Activated T-cell treated with anti-CD3 and anti-CD28 coated beads, Interleukin-2, amount 50 U/mL, for 24 hours (primary cell): Measurements from ENCODE around the gene ACAN.

Experiments
- DNase-seq: peaks from one replicate; pipeline ENCODE4 v3.0.0-alpha.2; 2020
- H3K27ac Mint-ChIP-seq: 2 replicates; pipeline ENCODE4 v1.8.0; 2020; ENCODE audit warnings: mild to moderate bottlenecking, mixed read lengths
- H3K27me3 Mint-ChIP-seq: 2 replicates; pipeline ENCODE4 v1.8.0; 2020; ENCODE audit warnings: mixed read lengths
- H3K36me3 Mint-ChIP-seq: 2 replicates; pipeline ENCODE4 v1.8.0; 2020; ENCODE audit warnings: low read depth, mixed read lengths
- H3K4me1 Mint-ChIP-seq: 2 replicates; pipeline ENCODE4 v1.8.0; 2020; ENCODE audit warnings: low read depth, mixed read lengths
- H3K4me3 Mint-ChIP-seq: 2 replicates; pipeline ENCODE4 v1.8.0; 2020; ENCODE audit warnings: mild to moderate bottlenecking, moderate library complexity, mixed read lengths
- H3K9me3 Mint-ChIP-seq: 2 replicates; pipeline ENCODE4 v1.8.0; 2020; ENCODE audit warnings: mixed read lengths

The ACAN gene

DNA sequence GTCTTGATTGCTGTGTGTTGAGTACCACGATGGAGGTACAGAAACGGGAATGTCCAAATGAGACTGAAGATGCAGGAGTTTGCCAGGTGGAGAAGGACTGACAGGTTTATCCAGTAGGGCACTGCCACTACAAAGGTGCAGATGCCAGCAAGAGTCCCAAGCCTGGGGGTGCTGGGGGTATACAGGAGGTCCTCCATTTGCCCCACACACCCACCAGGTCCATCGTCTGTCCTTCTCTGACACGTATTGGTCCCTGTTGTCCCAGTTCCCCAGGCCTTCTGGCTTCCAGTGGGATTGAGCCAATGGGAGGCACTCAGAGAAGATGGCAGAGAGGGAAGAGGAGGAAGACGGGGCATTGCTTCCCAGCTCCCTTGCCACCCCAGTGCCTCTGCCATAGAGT lies 85.5 kb downstream of the ACAN start:
- Mint-ChIP-seq H3K4me1 (peaks cover 19% of the 10 kb centered on the region), H3K27ac (no peak overlapping the region), H3K36me3 (peaks cover 86% of the 10 kb centered on the region), H3K4me3 (no peak overlapping the region), H3K9me3 (no peaks in the 10 kb centered on the region), H3K27me3 (no peaks in the 10 kb centered on the region)
- no peak for DNase-seq

GRCh38 chr15:88890495-88890894 lies 87.3 kb downstream of the ACAN start:
- Mint-ChIP-seq H3K36me3 (peaks cover 73% of the 10 kb centered on the region), H3K4me3 (no peak overlapping the region), H3K27me3 (no peaks in the 10 kb centered on the region), H3K4me1 (peaks cover 24% of the 10 kb centered on the region), H3K9me3 (no peaks in the 10 kb centered on the region), H3K27ac (peak overlapping the region; percentile 11)
- DNase-seq, result no peak

- no peak overlapping the region for H3K4me3 Mint-ChIP-seq
- H3K36me3 Mint-ChIP-seq, result peaks cover 62% of the 10 kb centered on the region
- H3K9me3 Mint-ChIP-seq, result no peaks in the 10 kb centered on the region
- no peaks in the 10 kb centered on the region for H3K27me3 Mint-ChIP-seq
- no peak overlapping the region for H3K27ac Mint-ChIP-seq
- peaks cover 31% of the 10 kb centered on the region for H3K4me1 Mint-ChIP-seq
- DNase-seq, result no peak
Measured at GRCh38 chr15:88891540-88892254, 88.5 kb downstream of the ACAN start.

DNA sequence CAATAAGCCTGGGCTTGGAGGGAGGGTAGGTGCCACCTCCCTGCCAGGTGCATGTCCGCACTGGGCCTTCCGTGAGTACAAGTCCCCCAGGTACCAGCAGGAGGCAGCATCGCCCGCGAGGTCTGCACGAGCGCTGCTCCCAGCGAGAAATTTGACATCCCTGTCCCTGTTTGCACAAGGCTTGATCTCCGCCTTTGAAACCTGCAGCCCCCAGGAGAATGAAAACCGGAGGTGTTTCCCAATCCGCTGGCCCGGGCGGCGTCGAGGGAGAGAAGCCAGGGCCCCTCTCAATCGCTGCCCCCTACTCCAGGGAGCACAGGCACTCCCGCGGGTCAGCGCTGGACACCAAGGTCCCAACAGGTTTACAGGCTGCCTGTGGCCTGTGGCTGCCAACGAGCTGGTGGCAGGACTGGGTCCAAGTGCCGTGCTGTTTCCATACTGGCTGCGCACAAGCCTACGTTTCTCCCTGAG lies 91.1 kb downstream of the ACAN start:
- peak; percentile 90 for DNase-seq
- H3K36me3 Mint-ChIP-seq, result peaks cover 36% of the 10 kb centered on the region
- no peaks in the 10 kb centered on the region for H3K9me3 Mint-ChIP-seq
- no peaks in the 10 kb centered on the region for H3K27me3 Mint-ChIP-seq
- peaks cover 40% of the 10 kb centered on the region for H3K4me1 Mint-ChIP-seq
- H3K4me3 Mint-ChIP-seq, result peak overlapping the region; percentile 81
- H3K27ac Mint-ChIP-seq, result peak overlapping the region; percentile 88

DNA sequence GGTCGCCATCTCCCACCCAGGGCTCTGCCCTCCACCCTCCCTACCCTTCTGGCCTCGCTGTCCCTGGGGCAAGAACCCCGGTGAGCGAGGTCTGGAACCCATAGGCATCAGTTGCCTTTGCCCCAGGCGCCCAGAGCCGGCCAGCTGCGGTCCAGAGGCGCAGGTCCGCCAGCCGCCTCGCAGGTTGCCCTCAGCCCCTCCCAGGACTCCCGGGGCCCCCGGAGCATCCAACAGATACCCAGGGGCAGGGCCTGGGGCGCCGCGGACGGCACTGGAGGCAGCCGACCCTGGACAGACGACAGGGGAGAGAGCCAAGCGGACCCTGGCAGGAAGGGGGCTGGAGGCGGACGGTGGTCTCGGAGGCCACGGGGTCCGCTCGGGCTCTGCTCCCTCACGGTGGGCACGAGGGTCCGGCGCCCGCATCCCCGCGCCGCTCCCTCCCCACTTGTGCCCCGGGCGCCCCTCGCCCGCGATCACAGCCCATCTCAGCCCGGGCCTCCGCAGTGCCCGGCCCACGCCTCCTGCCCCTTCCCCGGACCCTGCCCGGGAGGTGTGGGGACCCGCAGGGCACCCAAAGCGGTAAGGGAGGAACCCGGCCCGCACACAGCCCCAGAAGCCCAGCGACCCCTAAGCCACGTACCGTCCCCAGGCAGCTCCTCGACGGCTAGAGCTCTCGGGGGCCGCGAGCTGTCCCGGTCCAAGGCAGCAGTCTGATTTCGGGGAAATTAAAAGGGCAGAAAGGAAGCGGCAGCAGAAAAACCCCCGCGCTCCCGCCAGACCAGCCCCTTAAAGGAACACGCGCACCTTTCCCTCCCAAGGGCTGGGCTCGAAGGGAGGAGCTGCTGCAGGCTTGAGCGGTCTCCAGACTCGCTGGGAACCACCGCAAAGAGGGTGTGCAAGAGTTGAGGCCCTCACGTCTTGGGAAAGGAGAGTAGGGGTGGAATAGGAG lies 91.9 kb downstream of the ACAN start, which contains the start of gene HAPLN3:
Gene HAPLN3 (minus strand): TSS at position 726 of the 949 bp plus-strand sequence. CDS start 8,246 bp downstream, outside the sequence.
- peak within 1 kb of the TSS; percentile 81 for H3K4me3 Mint-ChIP-seq
- peaks cover 37% of the 10 kb centered on the region for H3K4me1 Mint-ChIP-seq
- H3K27ac Mint-ChIP-seq, result peak within 1 kb of the TSS; percentile 94
- no peaks in the 10 kb centered on the region for H3K9me3 Mint-ChIP-seq
- no peaks in the 10 kb centered on the region for H3K27me3 Mint-ChIP-seq
- peak; percentile 79 for DNase-seq
- H3K36me3 Mint-ChIP-seq, result peaks cover 31% of the 10 kb centered on the region

DNA sequence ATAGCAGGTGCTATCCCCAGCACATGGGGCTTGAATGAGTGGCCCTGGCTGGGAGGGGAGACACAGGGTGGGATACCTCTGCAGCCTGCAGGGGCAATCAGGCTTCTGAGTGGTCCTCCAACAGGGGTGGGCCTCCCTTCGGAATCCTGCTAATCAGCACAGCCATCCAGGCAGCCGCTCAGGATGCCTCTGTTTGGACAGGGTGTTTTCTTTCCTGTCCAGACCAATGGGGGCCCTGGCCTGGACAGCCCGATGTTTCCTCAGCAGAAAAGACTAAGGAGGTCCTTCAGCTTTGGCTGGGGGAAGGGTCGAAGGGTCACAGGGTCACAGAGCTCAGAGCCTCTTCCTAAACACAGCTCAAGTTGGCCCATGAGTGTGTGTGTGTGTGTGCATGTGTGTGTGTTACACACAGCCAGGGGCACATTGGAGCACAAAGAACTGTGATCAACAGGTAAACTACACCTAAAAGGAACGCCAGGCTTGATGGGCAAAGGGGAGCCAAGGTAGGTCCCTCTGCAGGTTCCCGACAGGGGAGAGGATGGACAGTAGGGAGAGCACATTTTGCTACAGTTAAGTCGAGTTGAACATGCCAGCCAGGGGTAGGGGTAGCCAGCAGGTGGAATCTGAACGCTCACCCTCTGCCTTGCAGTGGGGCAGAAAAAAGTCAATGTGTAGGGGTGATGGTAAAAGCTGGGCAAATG lies 93.2 kb downstream of the ACAN start:
- peak overlapping the region; percentile 39 for H3K27ac Mint-ChIP-seq
- no peaks in the 10 kb centered on the region for H3K9me3 Mint-ChIP-seq
- peaks cover 18% of the 10 kb centered on the region for H3K36me3 Mint-ChIP-seq
- no peak overlapping the region for H3K4me3 Mint-ChIP-seq
- DNase-seq, result peak; percentile 39
- peaks cover 37% of the 10 kb centered on the region for H3K4me1 Mint-ChIP-seq
- no peaks in the 10 kb centered on the region for H3K27me3 Mint-ChIP-seq

DNA sequence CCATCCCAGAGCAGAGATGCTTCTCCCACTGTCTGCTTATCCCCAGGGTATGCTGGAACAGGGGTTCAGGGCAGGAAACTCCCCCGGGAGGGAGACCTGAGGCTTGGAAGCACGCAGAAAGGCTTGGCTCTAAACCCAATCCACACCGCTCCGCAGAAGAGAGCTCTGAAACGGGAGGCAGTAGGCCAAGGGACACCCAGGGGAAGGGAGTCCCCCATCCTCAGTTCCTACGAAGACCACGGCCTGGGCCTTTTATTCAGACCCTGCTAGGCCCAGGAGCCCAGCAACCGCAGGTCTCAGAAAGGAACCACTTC lies 93.9 kb downstream of the ACAN start:
- peaks cover 14% of the 10 kb centered on the region for H3K36me3 Mint-ChIP-seq
- no peak overlapping the region for H3K4me3 Mint-ChIP-seq
- H3K27me3 Mint-ChIP-seq, result no peaks in the 10 kb centered on the region
- peaks cover 42% of the 10 kb centered on the region for H3K4me1 Mint-ChIP-seq
- DNase-seq, result no peak
- H3K27ac Mint-ChIP-seq, result no peak overlapping the region
- H3K9me3 Mint-ChIP-seq, result no peaks in the 10 kb centered on the region

DNA sequence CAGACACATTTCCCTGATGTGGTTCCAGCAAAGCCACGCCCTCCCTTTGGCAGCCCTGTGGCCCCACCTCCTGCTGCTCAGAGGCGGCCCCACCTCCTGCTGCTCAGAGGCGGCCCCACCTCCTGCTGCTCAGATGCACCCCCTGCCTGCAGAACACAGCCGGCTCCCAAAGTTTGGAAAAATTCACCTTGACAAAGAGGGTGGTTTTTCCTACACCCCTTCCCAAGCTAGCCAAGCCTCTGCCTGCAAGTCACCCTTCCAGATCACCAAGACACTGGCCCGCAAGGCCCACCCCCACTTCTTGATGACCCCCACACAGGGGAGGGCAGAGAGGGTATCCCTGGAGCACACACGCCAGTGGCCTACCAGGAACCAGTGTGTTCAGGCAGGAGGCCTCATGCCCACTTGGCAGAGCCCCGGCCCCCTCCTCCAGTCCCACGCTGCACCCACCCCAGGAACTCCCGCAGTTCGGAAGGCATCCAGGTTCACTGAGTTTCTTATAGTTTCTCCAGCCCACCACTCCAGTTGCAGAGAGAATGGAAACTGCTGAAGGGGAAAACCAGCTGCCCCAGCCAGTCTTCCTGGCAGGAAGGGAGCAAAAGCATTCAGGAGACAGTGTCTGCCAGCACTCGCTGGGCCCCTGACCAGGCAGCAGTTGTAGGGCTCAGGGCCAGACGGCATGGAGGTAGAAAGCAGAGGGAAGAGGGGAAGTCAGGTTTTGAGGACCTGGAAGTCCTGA lies 94.4 kb downstream of the ACAN start:
- Mint-ChIP-seq H3K4me3 (no peak overlapping the region), H3K9me3 (no peaks in the 10 kb centered on the region), H3K27me3 (no peaks in the 10 kb centered on the region), H3K36me3 (peaks cover 9% of the 10 kb centered on the region), H3K4me1 (peaks cover 46% of the 10 kb centered on the region), H3K27ac (no peak overlapping the region)
- peak; percentile 82 for DNase-seq

- Mint-ChIP-seq H3K36me3 (peaks cover 3% of the 10 kb centered on the region), H3K27ac (no peak overlapping the region)
Measured at GRCh38 chr15:88898736-88899135, 95.5 kb downstream of the ACAN start.

DNA sequence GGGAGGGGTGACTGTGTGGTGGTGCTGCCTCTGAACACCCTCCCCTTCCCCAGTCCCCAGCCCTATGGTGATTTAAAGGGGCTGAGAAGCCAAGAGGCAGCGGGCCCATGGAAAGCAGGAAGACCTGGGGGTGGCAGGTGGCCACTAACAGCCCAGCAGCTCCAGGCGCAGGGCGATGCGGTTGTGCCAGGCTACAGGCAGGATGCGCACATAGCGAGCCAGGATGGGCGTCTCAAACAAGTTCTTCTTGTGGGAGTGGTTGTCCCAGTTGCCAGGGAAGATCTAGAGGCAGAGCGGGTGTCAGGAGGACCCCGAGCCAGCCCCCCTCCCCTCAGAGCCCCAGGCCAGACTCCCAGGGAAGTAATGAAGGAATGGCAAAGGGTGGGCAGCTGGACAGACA lies 96.0 kb downstream of the ACAN start:
- H3K4me1 Mint-ChIP-seq, result peaks cover 49% of the 10 kb centered on the region
- no peaks in the 10 kb centered on the region for H3K9me3 Mint-ChIP-seq
- H3K27me3 Mint-ChIP-seq, result no peaks in the 10 kb centered on the region
- no peak for DNase-seq
- peaks cover 1% of the 10 kb centered on the region for H3K36me3 Mint-ChIP-seq
- H3K4me3 Mint-ChIP-seq, result no peak overlapping the region
- H3K27ac Mint-ChIP-seq, result no peak overlapping the region

More at GRCh38 chr15:88898736-88899135, 95.5 kb downstream of the ACAN start:
- no peaks in the 10 kb centered on the region for H3K9me3 Mint-ChIP-seq
- no peak for DNase-seq
- H3K27me3 Mint-ChIP-seq, result no peaks in the 10 kb centered on the region
- H3K4me3 Mint-ChIP-seq, result no peak overlapping the region
- H3K4me1 Mint-ChIP-seq, result peaks cover 49% of the 10 kb centered on the region

GRCh38 chr15:88900309-88900981 lies 97.2 kb downstream of the ACAN start:
- no peak overlapping the region for H3K27ac Mint-ChIP-seq
- H3K4me3 Mint-ChIP-seq, result no peak overlapping the region
- DNase-seq, result no peak
- H3K27me3 Mint-ChIP-seq, result no peaks in the 10 kb centered on the region
- no peaks in the 10 kb centered on the region for H3K36me3 Mint-ChIP-seq
- H3K4me1 Mint-ChIP-seq, result peaks cover 57% of the 10 kb centered on the region
- no peaks in the 10 kb centered on the region for H3K9me3 Mint-ChIP-seq

DNA sequence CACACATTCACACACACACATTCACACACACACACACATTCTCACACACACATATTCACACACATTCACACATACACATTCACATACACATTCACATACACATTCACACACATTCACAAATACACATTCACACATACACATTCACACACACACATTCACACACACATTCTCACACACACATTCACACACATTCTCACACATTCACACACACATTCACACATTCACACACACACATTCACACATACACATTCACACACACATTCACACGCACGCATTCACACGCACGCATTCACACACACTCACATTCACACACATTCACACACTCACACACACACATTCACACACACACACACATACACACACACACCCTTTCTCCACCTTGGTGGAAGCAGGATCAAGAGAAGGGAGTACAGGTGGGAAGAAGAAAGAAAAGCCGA lies 97.8 kb downstream of the ACAN start:
- Mint-ChIP-seq H3K9me3 (no peaks in the 10 kb centered on the region), H3K36me3 (no peaks in the 10 kb centered on the region), H3K27ac (no peak overlapping the region), H3K4me1 (peaks cover 54% of the 10 kb centered on the region), H3K27me3 (no peaks in the 10 kb centered on the region), H3K4me3 (no peak overlapping the region)
- no peak for DNase-seq

DNA sequence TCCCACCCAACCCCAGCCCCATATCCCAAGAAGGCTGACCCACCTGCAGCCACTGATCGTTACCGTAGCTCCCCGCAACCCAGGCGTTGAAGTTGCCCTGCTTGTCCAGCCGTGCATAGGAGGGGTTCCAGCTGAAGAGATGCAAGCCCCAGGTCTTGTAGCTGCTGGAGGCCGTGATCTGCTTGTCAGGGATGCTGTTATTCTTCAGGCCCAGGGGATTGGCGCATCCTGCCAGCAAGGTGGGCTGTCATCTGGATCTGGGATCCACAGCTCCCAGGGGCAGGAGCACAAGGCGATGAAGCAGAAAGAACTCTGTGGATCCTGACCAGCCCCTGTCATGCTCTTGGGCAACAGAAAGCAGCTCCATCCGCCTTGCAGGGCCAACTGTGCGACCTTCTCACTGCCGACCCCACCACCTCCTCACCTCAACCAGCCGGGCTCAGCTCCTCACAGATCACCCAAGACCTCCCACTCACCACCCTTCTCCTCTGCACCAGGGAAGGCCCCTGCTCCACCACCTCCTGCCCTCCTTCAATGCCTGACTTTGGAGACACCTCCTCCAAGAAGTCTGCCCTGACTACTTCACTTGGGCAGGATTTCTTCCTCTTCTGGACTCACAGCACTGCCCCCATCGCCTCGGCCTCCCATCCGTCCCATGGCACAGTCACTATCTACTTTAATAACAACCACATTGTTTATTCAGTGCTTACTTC lies 98.4 kb downstream of the ACAN start:
- no peak for DNase-seq
- H3K9me3 Mint-ChIP-seq, result no peaks in the 10 kb centered on the region
- no peaks in the 10 kb centered on the region for H3K27me3 Mint-ChIP-seq
- H3K4me3 Mint-ChIP-seq, result no peak overlapping the region
- no peak overlapping the region for H3K27ac Mint-ChIP-seq
- no peaks in the 10 kb centered on the region for H3K36me3 Mint-ChIP-seq
- peaks cover 53% of the 10 kb centered on the region for H3K4me1 Mint-ChIP-seq
